Mesothelial cell of epicardium (in vitro differentiated cells): Measurements from ENCODE around the gene HNRNPUL1. TPM values are rescaled to one million over a fixed set of nuclear protein-coding genes. Genes with fewer than 3 reads are reported as not detected.
A peak's percentile ranks its signal among the peaks of the same experiment; 100 is the strongest.

ENCODE experiments used
- DNase-seq, 2 experiments: peaks; one replicate each; pipeline ENCODE4 v3.0.0; 2021; ENCODE audit warnings: low spot score in 2 of 2; ENCODE audit not compliant: unreplicated experiment in 2 of 2
- H3K27ac Mint-ChIP-seq: 2 replicates; pipeline ENCODE4 v1.8.0; 2021; ENCODE audit warnings: mixed read lengths
- H3K27me3 Mint-ChIP-seq: 2 replicates; pipeline ENCODE4 v1.8.0; 2021; ENCODE audit warnings: low read depth, mixed read lengths
- H3K36me3 Mint-ChIP-seq: 2 replicates; pipeline ENCODE4 v1.8.0; 2021; ENCODE audit warnings: mixed read lengths
- H3K4me1 Mint-ChIP-seq: 2 replicates; pipeline ENCODE4 v1.8.0; 2021; ENCODE audit warnings: mixed read lengths
- H3K4me3 Mint-ChIP-seq: 2 replicates; pipeline ENCODE4 v1.8.0; 2021; ENCODE audit warnings: mild to moderate bottlenecking, moderate library complexity, mixed read lengths
- H3K9me3 Mint-ChIP-seq: 2 replicates; pipeline ENCODE4 v1.8.0; 2021; ENCODE audit warnings: mixed read lengths
- CTCF ChIP-seq: fragments of 200-600 bp; sonication (generic); IDR thresholded peaks from one replicate; pipeline ENCODE4 v1.5.0; 2021; ENCODE audit warnings: antibody characterized with exemption; ENCODE audit not compliant: unreplicated experiment
- total RNA-seq: library from RNA; stranded (reverse); gene quantifications from 3 replicates; pipeline ENCODE4 v1.2.1, GENCODE V29; 2021

HNRNPUL1 gene
- total RNA-seq, 1 donor from 2014 or later: 246 TPM

GRCh38 chr19:41298348-41298964, 34.3 kb downstream of the HNRNPUL1 start:
- H3K27ac Mint-ChIP-seq: peak overlapping the region; percentile 76
- no peak for DNase-seq
- no peaks in the 10 kb centered on the region for H3K9me3 Mint-ChIP-seq
- peaks cover 53% of the 10 kb centered on the region for H3K36me3 Mint-ChIP-seq
- H3K4me1 Mint-ChIP-seq: no peaks in the 10 kb centered on the region
- no peak overlapping the region for H3K4me3 Mint-ChIP-seq
- TF ChIP-seq CTCF: no peak
- no peaks in the 10 kb centered on the region for H3K27me3 Mint-ChIP-seq

GRCh38 chr19:41299046-41299754, 35.0 kb downstream of the HNRNPUL1 start:
- no peak for DNase-seq
- H3K27me3 Mint-ChIP-seq: no peaks in the 10 kb centered on the region
- no peaks in the 10 kb centered on the region for H3K9me3 Mint-ChIP-seq
- no peak for TF ChIP-seq CTCF
- H3K27ac Mint-ChIP-seq: peak overlapping the region; percentile 4
- H3K4me3 Mint-ChIP-seq: no peak overlapping the region
- H3K36me3 Mint-ChIP-seq: peaks cover 48% of the 10 kb centered on the region
- no peaks in the 10 kb centered on the region for H3K4me1 Mint-ChIP-seq

- TF ChIP-seq CTCF: no peak
- no peak for DNase-seq
- Mint-ChIP-seq H3K4me1 (no peaks in the 10 kb centered on the region), H3K9me3 (no peaks in the 10 kb centered on the region), H3K27me3 (no peaks in the 10 kb centered on the region), H3K4me3 (no peak overlapping the region), H3K36me3 (peaks cover 48% of the 10 kb centered on the region), H3K27ac (peak overlapping the region; percentile 4)
These were observed 35.5 kb downstream of the HNRNPUL1 start for GRCh38 chr19:41299755-41300089.

DNA sequence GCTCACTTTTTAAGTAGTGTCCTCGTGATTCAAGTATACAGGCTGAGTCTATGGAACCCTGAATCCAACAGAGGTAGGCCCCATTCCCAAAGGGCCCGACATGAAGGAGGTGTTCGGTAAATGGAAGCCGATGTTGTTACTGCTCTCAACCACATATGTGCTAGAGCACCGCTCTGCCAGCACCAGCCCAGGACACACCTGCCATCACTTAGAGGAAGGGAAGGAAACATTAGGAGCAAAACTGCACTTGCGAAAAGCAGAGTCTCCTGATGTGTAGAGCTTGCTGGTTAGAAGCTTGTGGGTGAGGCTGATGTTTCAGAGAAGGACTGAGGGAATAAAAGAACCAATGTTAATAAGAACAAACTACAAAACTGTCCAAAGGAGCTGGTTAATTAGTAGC, 36.4 kb downstream of the HNRNPUL1 start:
- Mint-ChIP-seq H3K36me3 (peaks cover 43% of the 10 kb centered on the region), H3K4me3 (no peak overlapping the region), H3K27me3 (no peaks in the 10 kb centered on the region), H3K4me1 (no peaks in the 10 kb centered on the region), H3K27ac (no peak overlapping the region), H3K9me3 (no peaks in the 10 kb centered on the region)
- no peak for TF ChIP-seq CTCF
- no peak for DNase-seq

DNA sequence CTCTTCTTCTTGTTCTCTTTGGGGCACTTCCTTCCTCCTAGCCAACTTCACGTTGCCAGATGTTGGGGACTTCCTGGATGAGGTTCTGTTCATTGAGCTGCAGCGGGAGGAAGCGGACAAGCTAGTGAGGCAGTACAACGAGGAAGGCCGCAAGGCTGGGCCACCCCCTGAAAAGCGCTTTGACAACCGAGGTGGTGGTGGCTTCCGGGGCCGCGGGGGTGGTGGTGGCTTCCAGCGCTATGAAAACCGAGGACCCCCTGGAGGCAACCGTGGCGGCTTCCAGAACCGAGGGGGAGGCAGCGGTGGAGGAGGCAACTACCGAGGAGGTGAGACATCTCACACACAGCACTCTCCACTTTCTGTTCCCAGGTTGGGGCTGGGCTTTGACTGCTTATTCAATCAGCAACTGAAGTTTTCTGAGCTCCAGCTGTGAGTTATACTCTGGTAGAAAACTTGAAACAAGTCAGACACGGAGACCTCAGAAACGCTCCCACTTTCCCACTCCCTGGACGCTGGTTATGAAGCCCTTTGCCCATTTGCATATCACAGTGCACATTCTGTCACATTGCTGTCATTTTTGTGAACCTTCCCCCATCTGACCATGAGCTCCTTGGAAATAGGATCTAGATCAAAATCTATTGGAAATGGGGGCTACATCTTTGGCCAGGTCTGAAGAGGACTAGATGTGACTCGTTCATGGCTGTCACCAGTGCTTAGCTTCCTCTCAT, 38.6 kb downstream of the HNRNPUL1 start:
- Mint-ChIP-seq H3K27ac (no peak overlapping the region), H3K36me3 (peaks cover 39% of the 10 kb centered on the region), H3K27me3 (no peaks in the 10 kb centered on the region), H3K9me3 (no peaks in the 10 kb centered on the region), H3K4me1 (no peaks in the 10 kb centered on the region), H3K4me3 (no peak overlapping the region)
- no peak for TF ChIP-seq CTCF
- no peak for DNase-seq
